Panc1 (cell line): ENCODE measurements around the gene MFSD2A. TPM values are rescaled to one million over a fixed set of nuclear protein-coding genes. Genes with fewer than 3 reads are reported as not detected.

Experiments used
- ATAC-seq: fragments of 200-7000 bp; cut with Tn5 transposase; 2 replicates; pipeline ENCODE4 v1.9.1; 2020; ENCODE audit warnings: mild to moderate bottlenecking, moderate library complexity
- BruUV-seq: library from RNA; stranded (reverse); fragments of 400-500 nt; replicated peaks from 2 replicates; lab custom pipeline; 2021; lab: Mats Ljungman, UMichigan
- CTCF ChIA-PET: fragments of 300-600 bp; sonication (Branson Sonifier 250); formaldehyde crosslinking; loops from one replicate; lab custom pipeline; 2022; ENCODE audit warnings: antibody characterized with exemption; lab: Charles Lee
- POLR2A ChIA-PET: fragments of 300-600 bp; sonication (Branson Sonifier 250); formaldehyde crosslinking; loops from one replicate; lab custom pipeline; 2022; ENCODE audit warnings: antibody characterized with exemption; lab: Charles Lee
- DNase-seq: peaks from one replicate; pipeline ENCODE4 v3.0.0-alpha.2; 2010; ENCODE audit warnings: low read depth, low spot score
- H3K27ac ChIP-seq: 2 replicates; pipeline ENCODE4 v1.5.1; 2011; ENCODE audit warnings: mild to moderate bottlenecking, low read length, inconsistent platforms
- H3K27me3 ChIP-seq: fragments of 200-500 bp; sonication (Bioruptor generic); 2 replicates; pipeline ENCODE4 v1.6.0; 2014; ENCODE audit warnings: low read length, inconsistent platforms; ENCODE audit not compliant: control insufficient read depth, insufficient read depth
- H3K36me3 ChIP-seq: fragments of 200-500 bp; sonication (Bioruptor generic); 2 replicates; pipeline ENCODE4 v1.5.1; 2014; ENCODE audit warnings: inconsistent platforms, mild to moderate bottlenecking, low read length, moderate library complexity; ENCODE audit not compliant: control insufficient read depth, insufficient read depth
- H3K4me1 ChIP-seq: 2 replicates; pipeline ENCODE4 v1.5.1; 2011; ENCODE audit warnings: inconsistent platforms, mild to moderate bottlenecking, low read length, moderate library complexity; ENCODE audit not compliant: control insufficient read depth, insufficient read depth
- H3K4me3 ChIP-seq, 2 experiments: 2 replicates each; pipeline ENCODE4 v1.5.1; 2011 to 2012; ENCODE audit warnings: low read depth in 2 of 2, low read length in 2 of 2, mild to moderate bottlenecking in 2 of 2, inconsistent platforms in 1 of 2, moderate library complexity in 1 of 2
- H3K9me3 ChIP-seq: fragments of 200-500 bp; sonication (Bioruptor generic); 2 replicates; pipeline ENCODE4 v1.5.1; 2014; ENCODE audit warnings: low read depth, mild to moderate bottlenecking, inconsistent platforms, low read length, moderate library complexity; ENCODE audit not compliant: control insufficient read depth, insufficient read depth
- CTCF ChIP-seq: fragments of 450-650 bp; IDR thresholded peaks from 2 replicates; pipeline ENCODE4 v1.5.1; 2017; ENCODE audit warnings: mild to moderate bottlenecking
- POLR2AphosphoS5 ChIP-seq: IDR thresholded peaks from 2 replicates; pipeline ENCODE4 v1.6.1; 2012; ENCODE audit warnings: mild to moderate bottlenecking, low read depth, low read length, moderate library complexity
- REST ChIP-seq, 2 experiments: IDR thresholded peaks; 2 replicates each; pipeline ENCODE4 v1.6.1; 2011 to 2012; ENCODE audit warnings: low read depth in 2 of 2, control low read depth in 1 of 2, low read length in 1 of 2, mild to moderate bottlenecking in 1 of 2, moderate library complexity in 1 of 2; ENCODE audit not compliant: insufficient read depth in 1 of 2
- SIN3A ChIP-seq: IDR thresholded peaks from 2 replicates; pipeline ENCODE4 v1.6.1; 2012; ENCODE audit warnings: low read depth, mild to moderate bottlenecking, low read length, moderate library complexity, borderline replicate concordance; ENCODE audit not compliant: insufficient read depth
- TCF7L2 ChIP-seq: IDR thresholded peaks from 2 replicates; pipeline ENCODE4 v1.6.1; 2011; ENCODE audit warnings: mild to moderate bottlenecking, low read depth, low read length, inconsistent platforms
- in situ Hi-C: cut with HindIII; loops from 2 replicates; pipeline ENCODE4 v1.10.0; 2016; ENCODE audit warnings: low sequenced_read_pairs, low pct_unique_long_range_greater_than_20kb
- intact Hi-C: fragments of 100-400 bp; cut with micrococcal nuclease; formaldehyde crosslinking; loops from one replicate; pipeline ENCODE4 v1.10.0; 2022; ENCODE audit not compliant: unreplicated experiment
- total RNA-seq: library from RNA; stranded (reverse); gene quantifications from one replicate; pipeline ENCODE4 v1.2.1, GENCODE V29; 2021; ENCODE audit not compliant: unreplicated experiment

MFSD2A gene
- total RNA-seq, 1 experiment from 2014 or later, result 1.2 TPM

GRCh38 chr1:39922251-39922688 lies 32.7 kb upstream of the MFSD2A start:
- in situ Hi-C loops (no loop called here), intact Hi-C loops (no loop called here)
- Histone ChIP-seq H3K27ac (no peak overlapping the region), H3K9me3 (no peaks in the 10 kb centered on the region), H3K36me3 (no peaks in the 10 kb centered on the region), H3K4me1 (no peaks in the 10 kb centered on the region), H3K4me3 (no peak overlapping the region), H3K27me3 (no peaks in the 10 kb centered on the region)
- BruUV-seq, result no TSS peak
- POLR2A ChIA-PET, result no interaction called here
- no peak for TF ChIP-seq POLR2AphosphoS5
- TF ChIP-seq CTCF, result no peak
- no peak for TF ChIP-seq TCF7L2
- TF ChIP-seq REST (IDR thresholded peaks at IDR 0.05; ENCODE audit: insufficient read depth in 1 of 2, low read depth in 2 of 2, low read length in 1 of 2), result no peak
- no peak for TF ChIP-seq SIN3A
- CTCF ChIA-PET, result no interaction called here
- no peak for DNase-seq
- no peak for ATAC-seq

- BruUV-seq, result no TSS peak
- Histone ChIP-seq H3K36me3 (no peaks in the 10 kb centered on the region), H3K4me1 (no peaks in the 10 kb centered on the region), H3K27me3 (no peaks in the 10 kb centered on the region), H3K27ac (no peak overlapping the region), H3K4me3 (no peak overlapping the region), H3K9me3 (no peaks in the 10 kb centered on the region)
- ChIA-PET POLR2A (interaction anchor here (0.5 kb wide), 1 partner anchor 429 kb away, joined by 6 read pairs; no protein-coding TSS in a partner anchor), CTCF (interaction anchor here (0.6 kb wide), 1 partner anchor 12 kb away, joined by 5 read pairs; no protein-coding TSS in a partner anchor)
- in situ Hi-C loops (no loop called here), intact Hi-C loops (no loop called here)
- no peak for TF ChIP-seq TCF7L2
- no peak for TF ChIP-seq SIN3A
- TF ChIP-seq POLR2AphosphoS5, result no peak
- TF ChIP-seq REST (IDR thresholded peaks at IDR 0.05; ENCODE audit: insufficient read depth in 1 of 2, low read depth in 2 of 2, low read length in 1 of 2), result no peak
- no peak for TF ChIP-seq CTCF
- ATAC-seq (no peak), DNase-seq (no peak)
Measured at GRCh38 chr1:39925721-39926342, 29.1 kb upstream of the MFSD2A start.
